H1 (cell line): ENCODE data around the gene CMKLR1. TPM values are rescaled to one million over a fixed set of nuclear protein-coding genes. Genes with fewer than 3 reads are reported as not detected.

Experiments
- CHD7 ChIP-seq: fragments of 300-600 bp; sonication (generic); IDR thresholded peaks from 2 replicates; pipeline ENCODE4 v1.7.1; 2012; ENCODE audit warnings: low read length, moderate library complexity, mild to moderate bottlenecking, inconsistent platforms; ENCODE audit not compliant: insufficient replicate concordance
- JUND ChIP-seq: IDR thresholded peaks from 2 replicates; pipeline ENCODE4 v1.6.1; 2011; ENCODE audit warnings: mild to moderate bottlenecking, improper control_type of control experiment, low read length
- polyA plus RNA-seq, 7 experiments: library from polyadenylated mRNA; depleted of rRNA in 3 of 7; stranded (reverse) in 5 of 7; unstranded in 2 of 7; fragments of >200 nt in 5 of 7; fragments of 200-250 nt in 2 of 7; gene quantifications; 1 replicate in 5 of 7; 2 replicates in 1 of 7; 4 replicates in 1 of 7; pipeline versions ENCODE4 v1.2.1 to v1.2.3, GENCODE V29; 2011 to 2013; ENCODE audit warnings: missing spikeins in 2 of 7, mixed read lengths in 2 of 7
- total RNA-seq: library from RNA; stranded (reverse); fragmentation: NEBNext Ultra II Directional; extraction: Animal tissue kit (Norgen Biotek cat#: 25700); gene quantifications from 2 replicates; pipeline ENCODE4 v1.2.1, GENCODE V29; 2021

Gene CMKLR1
- total and polyA plus RNA-seq, 2 of the 8 experiments (the other 6 are each of a cell fraction or from before 2014, with no cell fraction given) = 2.1 to 2.8 TPM

GRCh38 chr12:108356835-108357806 is 18.0 kb upstream of the CMKLR1 start (continued):
- TF ChIP-seq CHD7 (no peak), JUND (no peak)
